GM12891 (cell line): ENCODE measurements around the gene RCOR1.

ENCODE experiments used
- POLR2A ChIP-seq: IDR thresholded peaks from 2 replicates; pipeline ENCODE4 v1.6.1; 2011; ENCODE audit warnings: low read depth, low read length, control low read depth
- POLR2AphosphoS5 ChIP-seq: IDR thresholded peaks from 2 replicates; pipeline ENCODE4 v1.6.1; 2011; ENCODE audit warnings: low read depth, low read length, control low read depth
- POU2F2 ChIP-seq: IDR thresholded peaks from 2 replicates; pipeline ENCODE4 v1.6.1; 2011; ENCODE audit warnings: low read depth, mild to moderate bottlenecking, control low read depth, low read length, moderate library complexity
- SPI1 ChIP-seq: IDR thresholded peaks from 2 replicates; pipeline ENCODE4 v1.6.1; 2011; ENCODE audit warnings: low read depth, low read length, control low read depth
- TAF1 ChIP-seq: IDR thresholded peaks from 2 replicates; pipeline ENCODE4 v1.6.1; 2011; ENCODE audit warnings: low read depth, low read length, control low read depth

DNA sequence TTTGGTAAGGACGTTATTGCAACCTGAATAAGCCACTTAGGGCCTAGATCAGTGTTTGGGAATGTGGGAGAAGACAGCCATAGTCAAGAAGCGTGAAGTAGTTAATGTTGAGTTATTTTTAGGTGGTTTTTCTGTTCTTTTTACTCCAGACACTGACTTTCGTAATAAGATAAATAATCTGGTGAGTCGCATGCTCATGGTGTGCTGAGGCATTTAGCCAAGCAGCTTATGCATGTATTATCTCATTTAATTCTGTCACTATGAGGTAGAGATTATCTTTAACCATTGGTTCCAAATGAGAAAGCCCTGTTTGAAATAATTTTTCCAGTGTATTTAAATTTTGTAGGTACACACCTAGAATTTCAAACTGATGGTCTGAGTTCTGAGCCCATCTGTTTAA is 67.3 kb downstream of the RCOR1 start:
- TF ChIP-seq POLR2AphosphoS5 (no peak), SPI1 (no peak), POLR2A (no peak), TAF1 (no peak), POU2F2 (no peak)
